Right renal pelvis (tissue), 4 donors: ENCODE measurements around the gene CDH22. TPM values are rescaled to one million over a fixed set of nuclear protein-coding genes. Genes with fewer than 3 reads are reported as not detected.

ENCODE experiments used
- DNase-seq, 4 donors: peaks; one replicate each; pipeline ENCODE4 v3.0.0-alpha.2; 2013; ENCODE audit warnings: low read depth in 4 of 4, low spot score in 3 of 4, missing footprints in 1 of 4
- polyA plus RNA-seq, 4 donors: library from polyadenylated mRNA; unstranded; fragments of 120-200 nt; gene quantifications; one replicate each; pipeline ENCODE4 v1.2.1, GENCODE V29; 2013; ENCODE audit not compliant: insufficient read length in 4 of 4

CDH22 gene
- polyA plus RNA-seq, 4 donors: 0.07 to 0.12 TPM; not detected in 2

DNA sequence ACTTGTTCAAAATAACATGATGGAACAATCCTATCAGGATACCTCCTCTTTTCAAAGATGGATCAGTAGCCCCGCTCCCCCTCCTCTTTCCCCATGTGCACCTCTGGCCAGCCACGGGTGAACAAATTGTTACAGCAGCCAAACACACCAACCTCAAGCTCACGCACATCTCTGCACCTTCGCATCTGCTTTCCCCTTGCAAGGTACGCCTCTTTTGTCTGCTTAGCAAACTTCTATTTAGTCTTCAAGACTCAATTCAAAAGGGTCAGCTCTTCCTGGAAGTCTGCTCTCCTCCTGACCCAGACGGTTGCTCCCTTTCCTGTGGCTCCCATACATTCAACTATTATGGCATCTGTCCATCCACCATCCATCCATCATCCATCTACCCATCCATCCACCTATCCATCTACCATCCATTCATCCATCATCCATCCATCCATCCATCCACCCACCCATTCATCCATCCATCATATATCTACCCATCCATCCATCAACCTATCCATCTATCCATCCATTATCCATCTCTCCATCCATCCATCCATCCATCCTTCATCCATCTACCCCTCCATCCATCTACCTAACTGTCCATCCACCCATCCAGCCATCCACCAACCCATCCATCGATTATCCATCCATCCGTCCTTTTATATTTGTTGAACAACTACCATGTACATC, 36.3 kb upstream of the CDH22 start:
- DNase-seq: no peak

DNA sequence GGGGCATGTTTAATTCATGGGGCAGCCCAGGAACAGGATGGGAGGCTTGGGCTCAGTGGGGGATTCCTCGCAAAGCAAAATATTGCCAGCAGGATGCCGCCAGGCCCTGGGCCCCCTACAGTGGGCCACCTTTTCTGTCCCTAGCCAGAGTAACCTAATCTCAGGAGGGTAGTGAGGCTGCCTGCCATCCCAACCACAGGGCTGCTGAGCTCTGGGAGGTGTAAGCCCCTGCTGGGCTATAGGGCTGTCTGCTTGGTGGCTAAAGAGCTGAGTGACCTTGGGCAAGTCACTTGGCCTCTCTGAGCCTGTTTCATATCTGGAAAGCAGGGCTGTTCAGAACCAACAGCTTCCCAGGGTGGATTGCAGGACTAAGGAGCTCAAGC, 35.7 kb upstream of the CDH22 start:
- no peak for DNase-seq

DNA sequence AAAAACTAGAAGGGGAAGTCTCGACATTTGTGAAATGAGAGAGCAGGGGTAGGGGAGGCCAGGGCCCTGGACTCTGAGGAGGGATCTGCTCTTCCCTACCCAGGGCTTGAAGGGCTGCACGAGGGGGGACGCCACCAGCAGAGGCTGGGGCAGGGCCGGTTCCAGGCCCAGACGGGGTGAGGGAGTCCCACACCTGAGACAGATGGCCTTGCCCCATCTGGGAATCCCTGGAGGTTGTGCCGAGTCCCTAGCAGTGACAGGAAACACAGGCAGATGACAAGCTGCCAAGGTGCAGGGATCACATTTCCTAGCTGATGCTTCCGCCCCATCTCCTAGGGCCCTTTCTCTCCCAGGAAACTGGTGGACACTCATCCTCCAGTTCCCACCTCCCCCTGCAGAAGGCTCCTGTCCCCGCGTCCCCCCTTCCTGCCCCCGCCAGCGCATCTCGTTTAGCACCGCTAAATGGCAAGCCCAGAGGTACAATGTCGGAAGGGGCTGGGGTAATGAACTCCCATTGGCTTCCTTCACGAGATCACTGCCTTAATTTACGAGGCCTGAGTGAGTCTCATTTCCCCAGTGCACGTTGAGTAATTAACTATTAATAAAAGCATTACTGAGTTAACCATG, 35.2 kb upstream of the CDH22 start:
- DNase-seq: no peak

DNA sequence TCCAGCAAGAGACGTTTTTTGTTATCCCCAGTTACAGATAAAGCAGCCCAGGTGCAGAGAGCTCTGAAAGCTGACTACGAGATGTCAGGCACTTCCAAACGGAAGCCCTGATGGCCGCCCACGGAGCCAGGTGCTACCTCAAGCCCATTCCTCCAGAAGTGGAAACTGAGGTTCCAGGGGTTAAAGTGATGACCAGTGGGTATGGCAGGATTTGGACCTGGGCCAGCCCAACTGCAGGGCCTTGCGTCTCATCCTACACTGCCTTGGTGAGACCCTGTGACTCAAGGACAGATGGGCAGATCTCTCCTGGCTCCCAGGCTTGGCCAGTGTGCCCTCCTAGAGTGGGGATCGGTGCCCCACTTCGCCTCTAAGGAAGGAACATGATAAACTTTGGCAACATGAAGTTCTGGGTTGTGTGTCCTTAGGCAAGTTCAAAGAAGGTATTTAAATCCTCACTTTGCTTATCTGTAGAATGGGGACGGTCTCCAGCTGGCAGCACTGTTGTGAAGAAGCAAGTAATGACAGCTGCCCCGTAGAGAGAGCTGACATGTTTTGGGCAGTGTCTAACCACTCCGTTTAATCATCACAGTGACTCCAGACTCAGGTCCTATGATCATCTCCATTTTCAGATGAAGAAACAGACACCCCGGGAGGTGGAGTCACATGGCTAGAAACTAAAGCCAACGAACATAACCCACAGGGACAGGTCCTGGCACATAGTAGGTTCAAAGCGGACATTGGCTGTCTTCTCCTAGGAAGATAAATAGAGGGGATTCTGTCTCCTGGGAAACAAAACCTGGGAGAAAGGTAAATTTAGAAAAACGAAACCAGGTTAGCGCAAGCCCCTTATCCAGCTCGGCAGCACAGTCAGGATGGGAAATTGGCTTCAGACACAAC, 34.4 kb upstream of the CDH22 start:
- DNase-seq: no peak

DNA sequence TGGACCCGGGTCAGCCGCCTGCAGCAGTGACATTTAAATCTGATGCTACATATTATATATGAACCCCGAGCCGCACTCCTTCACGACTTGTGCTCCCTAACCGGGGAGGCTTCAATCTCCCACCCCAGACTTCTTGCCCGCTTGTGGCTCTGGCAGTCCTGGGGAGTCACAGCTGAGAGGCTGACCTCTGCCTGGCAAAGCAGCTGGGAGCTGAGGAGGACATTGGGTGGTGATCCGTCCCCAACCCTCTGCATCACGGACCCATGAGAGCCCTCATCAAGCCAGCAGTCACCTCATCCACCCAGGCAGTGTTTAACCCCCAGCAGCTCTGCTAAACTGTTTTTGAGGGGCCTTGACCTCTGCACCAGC, 33.7 kb upstream of the CDH22 start:
- DNase-seq: no peak

DNA sequence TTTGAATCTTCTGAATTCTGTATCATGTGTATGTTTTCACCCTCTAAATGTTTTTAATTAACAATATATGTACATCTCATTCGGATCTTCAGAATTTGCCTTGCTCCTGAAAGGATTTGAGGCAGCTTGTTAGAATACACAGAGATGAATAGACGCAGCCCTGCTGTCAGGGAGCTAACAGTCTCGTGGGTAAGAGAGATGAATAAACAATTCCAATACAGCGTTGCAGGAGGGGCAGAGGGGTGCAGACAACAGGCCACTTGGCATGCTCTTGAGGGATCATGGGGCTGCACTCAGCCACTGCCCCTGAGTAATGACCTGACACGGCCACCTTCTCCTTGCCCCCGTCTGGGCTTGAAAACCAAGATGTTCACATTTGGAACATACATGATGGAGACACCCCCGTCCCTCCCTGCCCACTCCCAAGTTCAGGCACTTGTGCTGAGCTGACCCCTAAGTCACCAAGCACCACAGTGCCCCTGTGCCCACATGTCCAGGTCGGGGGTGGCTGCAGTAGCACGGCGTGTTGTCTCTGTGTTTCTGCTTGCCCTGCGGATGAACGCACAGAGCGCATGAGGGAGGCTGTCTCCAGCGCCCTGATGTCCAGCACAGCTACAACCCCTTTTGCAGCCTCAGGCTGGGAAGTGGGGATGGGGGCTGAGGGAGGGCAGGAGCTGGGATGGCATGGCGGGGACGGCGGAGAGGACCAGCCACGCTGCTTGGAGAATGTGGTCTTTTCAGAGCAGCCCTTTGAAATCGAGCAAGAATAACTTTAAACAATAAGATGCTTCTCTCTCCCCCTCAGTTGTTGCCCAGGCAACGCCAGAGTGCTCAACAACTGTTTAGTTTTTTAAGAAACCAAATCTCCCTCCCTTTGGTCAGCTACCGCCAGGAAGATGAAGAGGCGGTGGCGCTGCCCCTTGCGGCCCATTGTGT, 33.0 kb upstream of the CDH22 start:
- no peak for DNase-seq

DNA sequence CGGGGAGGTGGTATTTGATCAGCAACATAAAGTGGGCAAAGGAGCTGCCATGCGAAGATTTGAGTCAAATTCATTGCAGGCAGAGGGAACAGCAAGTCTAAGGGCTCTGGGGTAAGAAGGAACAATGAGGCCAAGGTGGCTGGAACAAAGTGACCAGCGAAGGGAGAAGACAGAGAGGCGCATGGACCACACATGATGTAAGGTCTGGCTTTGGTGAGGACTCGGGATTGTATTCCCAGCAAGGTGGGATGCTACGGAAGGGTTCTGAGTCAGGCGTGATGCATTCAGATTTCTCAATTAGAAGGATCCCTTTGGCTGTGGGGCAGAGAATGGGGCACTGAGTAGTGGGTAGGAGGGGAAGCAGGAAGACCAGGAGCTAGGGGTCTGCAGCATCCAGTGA, 30.7 kb upstream of the CDH22 start:
- DNase-seq: no peak

DNA sequence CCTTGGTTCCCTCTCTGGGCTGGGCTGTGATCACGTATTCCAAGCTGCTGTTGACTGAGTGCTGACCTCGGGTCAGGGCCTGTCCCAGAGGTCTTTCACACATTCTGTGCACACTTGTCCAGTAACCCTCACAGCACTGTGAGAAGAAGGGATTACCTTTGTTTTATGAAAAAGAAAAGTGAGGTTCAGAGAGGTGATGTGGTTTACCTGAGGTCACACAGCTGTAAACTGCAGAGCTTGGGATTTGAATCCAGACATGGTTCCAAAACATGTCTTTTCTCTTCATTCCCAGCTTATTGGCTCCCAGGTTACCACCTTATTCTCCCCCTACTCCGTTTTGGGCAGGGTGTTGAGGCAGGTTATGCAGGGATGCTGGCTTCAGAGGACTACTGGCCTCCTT, 28.4 kb upstream of the CDH22 start:
- no peak for DNase-seq

DNA sequence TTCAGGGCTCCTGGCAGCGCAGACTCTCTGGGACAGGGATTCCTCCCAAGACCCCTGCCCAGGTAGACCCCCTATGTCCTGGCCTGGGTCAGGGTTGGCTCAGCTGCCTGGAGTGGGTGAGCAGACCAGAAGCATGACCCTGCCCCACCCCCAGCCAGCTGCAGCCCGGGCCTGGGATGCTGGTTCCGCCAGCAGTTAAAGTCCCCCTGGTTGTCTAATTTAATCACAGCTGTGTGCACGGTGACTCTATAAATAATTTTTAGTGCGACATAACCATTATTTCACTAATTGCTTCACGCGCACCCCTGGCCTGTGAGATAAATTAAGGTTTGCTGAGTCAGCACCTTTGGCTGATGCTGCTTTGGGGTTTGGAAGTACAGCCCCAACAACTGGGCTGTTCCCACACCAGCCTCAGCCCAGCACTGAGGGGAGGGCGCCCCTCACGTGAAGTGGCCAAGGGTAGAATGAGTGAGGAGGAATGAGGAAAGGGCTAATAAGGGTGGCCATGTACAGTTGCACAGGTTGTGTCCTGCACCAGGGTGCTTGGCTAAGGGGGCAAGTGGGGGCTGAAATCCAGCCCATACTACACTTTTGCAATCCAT, 26.1 kb upstream of the CDH22 start:
- DNase-seq: no peak

DNA sequence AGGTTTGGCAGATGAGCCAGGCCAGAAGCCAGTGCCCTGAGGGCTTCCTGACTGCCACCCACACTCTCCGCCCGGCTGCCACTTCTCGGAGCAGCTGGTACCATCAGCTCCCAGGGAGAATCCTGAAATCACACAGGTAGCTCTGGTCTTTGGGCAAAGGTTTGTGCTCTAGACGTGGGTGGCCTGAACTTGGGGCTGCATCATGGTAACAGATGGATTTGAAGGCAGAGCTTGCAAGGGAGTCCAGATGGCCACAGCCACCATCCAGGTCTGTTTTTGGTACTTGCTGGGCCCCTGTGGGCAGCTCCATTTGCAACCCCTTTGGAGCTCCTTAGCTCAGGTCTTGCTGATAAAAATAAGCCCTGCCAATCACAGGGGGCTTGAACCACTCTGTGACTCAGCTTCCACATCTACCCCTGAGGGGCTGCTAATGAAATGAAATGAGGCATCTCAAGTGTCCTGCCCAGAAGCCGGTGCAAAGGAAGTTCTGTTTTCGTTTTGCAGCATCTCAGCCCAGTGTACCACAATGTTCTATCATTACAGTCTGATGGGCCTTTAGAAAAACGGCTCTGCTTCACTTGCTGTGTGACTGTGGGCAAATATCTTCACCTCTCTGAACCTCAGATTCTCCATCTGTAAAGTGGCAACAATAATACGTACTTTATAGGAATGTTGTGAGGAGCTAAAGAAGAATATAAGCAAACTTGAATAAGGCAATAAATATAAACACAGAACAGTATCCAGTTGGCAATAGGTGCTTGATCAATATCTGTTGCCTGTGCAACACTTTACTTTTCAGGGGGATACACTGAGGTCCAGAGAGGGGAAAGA, 25.1 kb upstream of the CDH22 start:
- no peak for DNase-seq

DNA sequence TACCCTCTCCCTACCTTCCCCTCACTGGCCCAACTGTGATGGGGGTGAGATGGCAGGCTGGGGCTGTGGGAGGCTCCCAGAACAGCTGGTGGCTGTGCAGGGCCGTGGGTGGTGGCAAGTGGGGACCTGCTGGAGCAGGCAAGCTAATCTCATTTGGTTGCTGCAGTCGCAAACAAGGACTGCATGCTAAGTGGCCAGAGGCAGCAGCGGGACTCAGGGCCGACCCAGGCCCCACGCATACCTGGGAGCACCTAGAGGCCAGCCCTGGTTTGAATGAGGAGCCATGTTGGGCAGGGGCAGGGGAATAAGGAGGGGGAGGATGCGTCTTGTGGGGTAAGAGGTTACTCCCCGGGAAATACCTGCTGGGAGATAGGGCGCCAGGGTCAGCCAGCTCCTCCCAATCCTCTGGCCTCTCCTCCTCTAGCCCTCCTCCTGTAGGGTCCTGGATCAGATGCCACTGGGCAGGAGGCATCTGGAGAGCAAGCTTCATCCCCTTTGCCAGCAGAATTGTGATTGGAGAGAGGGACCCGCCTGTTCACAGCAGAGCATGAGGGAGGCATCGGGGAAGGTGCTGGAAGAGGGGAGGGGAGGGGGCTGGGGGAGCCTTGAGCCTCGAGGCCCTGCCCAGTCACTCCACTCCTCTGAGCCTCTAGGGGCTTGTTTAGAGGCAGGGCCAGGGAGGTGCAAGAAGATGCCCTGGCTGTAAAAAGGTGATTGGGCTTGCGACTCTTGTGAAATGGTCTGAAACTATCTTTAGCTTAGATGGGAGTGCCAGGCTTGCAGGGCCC, 24.3 kb upstream of the CDH22 start:
- DNase-seq: no peak

DNA sequence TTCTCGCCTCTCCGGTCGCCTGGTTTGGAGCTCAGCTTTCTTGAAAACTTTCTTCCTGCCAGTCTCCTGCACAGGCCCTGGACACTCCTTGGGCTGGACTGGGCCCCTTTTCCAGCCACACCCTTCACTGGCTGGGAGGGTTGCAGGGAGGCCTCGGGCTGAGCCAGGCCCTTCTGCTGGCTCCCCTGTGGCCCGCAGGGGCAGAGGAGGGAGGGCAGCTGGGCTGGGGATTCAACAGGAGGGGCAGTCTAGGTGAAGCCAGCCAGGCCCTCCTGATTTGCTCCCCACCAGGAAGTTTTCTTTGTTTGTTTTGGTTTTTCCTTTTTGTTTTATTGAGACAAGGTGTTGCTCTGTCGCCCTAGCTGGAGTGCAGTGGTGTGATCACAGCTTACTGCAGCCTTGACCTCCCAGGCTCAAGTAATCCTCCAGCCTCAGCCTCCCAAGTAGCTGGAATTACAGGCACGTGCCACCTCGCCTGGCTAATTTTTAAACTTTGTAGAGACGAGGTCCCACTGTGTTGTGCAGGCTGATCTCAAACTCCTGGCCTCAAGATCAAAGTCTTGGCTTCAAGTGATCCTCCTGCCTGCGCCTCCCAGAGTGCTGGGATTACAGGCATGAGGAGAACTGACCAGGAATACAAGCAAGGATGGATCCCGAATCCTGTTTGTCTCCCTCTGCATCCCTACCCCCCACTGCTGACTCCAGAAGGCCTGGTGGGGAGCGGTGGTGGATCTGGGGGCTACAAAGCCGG, 23.5 kb upstream of the CDH22 start:
- DNase-seq: no peak

DNA sequence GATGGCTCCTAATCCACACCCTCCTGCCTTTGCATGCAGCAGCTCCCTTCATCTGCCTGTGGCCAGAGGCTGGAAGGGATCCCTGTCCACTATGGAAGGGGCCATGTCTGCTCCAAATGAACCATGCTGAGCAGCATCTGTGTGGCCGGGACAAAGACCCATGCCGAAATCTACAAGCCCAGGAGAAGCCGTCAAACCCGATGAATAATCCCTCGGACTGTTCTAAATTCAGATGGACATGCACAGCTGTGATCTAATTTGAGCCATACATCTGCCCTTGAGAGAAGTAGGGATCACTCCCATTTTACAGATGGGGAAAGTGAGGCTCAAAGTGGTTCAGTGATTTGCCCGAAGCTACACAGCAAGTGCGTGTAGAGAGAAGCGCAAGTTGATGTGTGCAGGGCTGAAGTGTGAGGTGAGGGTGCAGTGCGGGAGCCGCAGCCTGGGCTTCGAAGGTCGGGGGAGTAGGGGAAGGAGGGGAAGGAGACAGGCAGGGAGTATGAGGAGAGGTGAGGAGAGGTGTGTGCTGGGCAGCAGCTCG, 22.6 kb upstream of the CDH22 start:
- DNase-seq: no peak

DNA sequence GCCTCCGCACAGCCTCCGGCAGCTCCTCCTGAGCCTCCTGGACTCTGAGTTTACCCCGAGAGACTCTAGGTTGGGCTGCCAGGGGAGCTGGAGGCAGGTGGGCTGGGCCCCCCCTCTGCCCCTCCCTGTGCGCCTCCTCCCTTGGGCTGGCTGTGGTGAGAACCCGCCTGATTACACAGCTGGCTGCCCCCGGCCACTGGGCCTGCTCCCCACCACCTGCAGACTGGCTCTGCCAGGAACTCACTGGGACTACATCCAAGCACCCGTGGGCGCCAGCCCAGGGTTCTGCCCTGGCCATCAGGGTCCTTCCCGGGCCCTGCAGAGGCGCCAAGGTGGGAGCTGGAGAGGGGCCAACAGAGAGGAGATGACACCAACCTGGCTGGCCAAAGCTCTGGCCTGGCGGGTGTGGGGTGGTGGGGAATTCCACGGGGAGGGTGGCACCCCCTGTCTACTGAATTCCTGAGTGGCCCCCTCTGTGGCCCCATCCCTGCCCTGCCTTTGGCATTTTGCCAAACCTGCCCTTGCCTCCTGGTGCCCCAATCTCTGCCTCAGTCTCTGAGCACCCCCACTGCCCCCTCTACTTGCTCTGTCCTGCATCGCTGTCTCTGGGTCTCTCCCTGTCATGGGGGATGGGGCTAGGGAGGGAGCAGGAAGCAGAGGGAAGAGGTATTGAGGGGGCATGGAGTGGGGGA, 21.9 kb upstream of the CDH22 start:
- no peak for DNase-seq

DNA sequence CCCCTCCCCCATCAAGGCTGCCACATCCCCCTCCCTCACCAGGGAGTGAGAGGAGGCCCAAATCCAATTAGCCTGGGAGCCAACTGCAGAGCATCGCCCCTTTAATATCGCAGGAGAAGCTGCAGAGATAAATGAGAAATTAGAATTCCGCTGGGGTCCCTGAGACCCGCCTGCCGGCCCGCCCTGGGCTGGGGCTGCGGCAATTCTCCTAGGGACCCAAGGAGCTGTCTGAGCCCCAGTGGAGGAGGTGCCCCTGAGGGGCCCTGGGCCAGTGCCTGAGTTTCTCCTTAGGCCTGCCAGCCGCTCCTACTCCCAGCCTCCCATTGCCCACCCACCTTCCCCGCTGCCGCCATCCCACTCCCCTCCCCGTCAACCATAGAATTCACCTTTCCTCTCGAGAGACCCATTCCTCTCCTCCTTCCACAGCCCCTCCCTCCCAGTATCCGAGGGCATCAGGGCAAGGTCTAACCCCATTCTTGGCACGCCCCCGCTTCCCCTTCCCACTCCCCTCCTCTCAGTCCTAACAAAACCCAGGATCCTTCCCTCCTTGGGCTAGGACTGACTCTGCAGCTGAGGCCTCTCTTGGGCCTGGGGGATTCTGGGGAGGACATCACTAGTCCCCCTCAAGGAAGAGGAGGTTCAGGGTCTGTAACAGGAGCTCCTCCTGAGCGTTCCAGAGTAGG, 20.0 kb upstream of the CDH22 start:
- no peak for DNase-seq

DNA sequence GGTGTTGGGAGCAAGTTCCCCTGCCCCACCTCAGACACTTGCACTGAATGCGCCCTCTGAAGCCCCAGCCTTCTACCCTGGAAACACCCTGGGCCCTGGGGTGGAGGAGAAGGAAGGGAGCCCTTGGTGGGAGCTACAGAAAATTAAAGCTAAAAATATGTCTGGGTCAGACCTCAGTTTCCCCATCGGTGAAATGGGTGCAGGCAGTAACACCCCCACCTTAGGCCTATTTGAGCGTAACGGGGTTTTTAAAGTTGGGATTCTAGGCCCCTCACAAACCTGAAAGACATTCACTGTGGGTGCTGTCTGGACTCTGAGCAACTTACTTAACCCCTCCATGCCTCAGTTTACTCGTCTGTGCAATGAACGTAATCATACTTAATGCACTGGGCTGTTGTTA, 19.3 kb upstream of the CDH22 start:
- no peak for DNase-seq
